Esophagus (tissue), 2 donors: Measurements from ENCODE around the gene GJA5. TPM values are rescaled to one million over a fixed set of nuclear protein-coding genes. Genes with fewer than 3 reads are reported as not detected.

ENCODE experiments used
- H3K27ac ChIP-seq, 2 donors: one replicate each; pipeline ENCODE4 v1.5.1; 2013; ENCODE audit warnings: low read depth in 2 of 2, mild to moderate bottlenecking in 2 of 2, inconsistent platforms in 1 of 2, low read length in 1 of 2, moderate library complexity in 1 of 2
- H3K27me3 ChIP-seq, 2 donors: one replicate each; pipeline ENCODE4 v1.6.1; 2013; ENCODE audit warnings: low read length in 2 of 2, control low read depth in 1 of 2, mild to moderate bottlenecking in 1 of 2; ENCODE audit not compliant: insufficient read depth in 2 of 2, control insufficient read depth in 1 of 2
- H3K36me3 ChIP-seq, 2 donors: one replicate each; pipeline ENCODE4 v1.6.1; 2013; ENCODE audit warnings: low read length in 1 of 2; ENCODE audit not compliant: control insufficient read depth in 2 of 2, insufficient read depth in 2 of 2
- H3K4me1 ChIP-seq, 2 donors: one replicate each; pipeline ENCODE4 v1.6.1; 2013; ENCODE audit warnings: low read length in 1 of 2; ENCODE audit not compliant: control insufficient read depth in 2 of 2, insufficient read depth in 2 of 2
- H3K4me3 ChIP-seq, 2 donors: one replicate each; pipeline ENCODE4 v1.5.1; 2013; ENCODE audit warnings: low read length in 2 of 2, mild to moderate bottlenecking in 2 of 2, low read depth in 1 of 2, moderate library complexity in 1 of 2
- H3K9me3 ChIP-seq, 2 donors: one replicate each; pipeline ENCODE4 v1.6.1; 2013; ENCODE audit warnings: mild to moderate bottlenecking in 2 of 2, low read depth in 1 of 2, low read length in 1 of 2, moderate library complexity in 1 of 2; ENCODE audit not compliant: control insufficient read depth in 2 of 2, insufficient read depth in 1 of 2
- WGBS, 2 donors: extraction: QIAGEN DNeasy Blood & Tissue Kit; methylation state at CpG; one replicate each; pipeline ENCODE4 v1.1.7; 2013; 5-methylcytosine and 5-hydroxymethylcytosine counted together
- polyA plus RNA-seq, 2 donors: library from polyadenylated mRNA; stranded (reverse); fragments of 200-250 nt; gene quantifications; one replicate each; pipeline ENCODE4 v1.2.3, GENCODE V29; 2013
- donor health status: healthy with polysubstance abuse.
- donor health status: Bipolar disorder and iron deficiency.

The GJA5 gene
- 1 to 10 TPM in 1 of 2 donors, under 1 TPM in 1; 0.37 to 1.4 TPM for polyA plus RNA-seq

- Histone ChIP-seq H3K4me3 (no peak within 1 kb of the TSS), H3K9me3 (no peaks in the 10 kb centered on the region), H3K4me1 (no peaks in the 10 kb centered on the region), H3K27me3 (no peaks in the 10 kb centered on the region), H3K36me3 (no peaks in the 10 kb centered on the region), H3K27ac (no peak within 1 kb of the TSS)
- WGBS, 2 donors, result 79 to 84% methylated on average over 7 of the region's 7 CpGs
These were observed at the start of gene GJA5 for GRCh38 chr1:147760481-147761260. GJA5 (minus strand) TSS chr1:147760602; CDS start chr1:147759238, 1,364 bp downstream.

GRCh38 chr1:147809236-147809635, 48.8 kb upstream of the GJA5 start:
- Histone ChIP-seq H3K27ac (no peak overlapping the region), H3K9me3 (no peaks in the 10 kb centered on the region), H3K36me3 (no peaks in the 10 kb centered on the region), H3K27me3 (no peaks in the 10 kb centered on the region), H3K4me1 (no peaks in the 10 kb centered on the region), H3K4me3 (no peak overlapping the region)
- 64 to 76% methylated on average over 1 of the region's 1 CpG for WGBS, 2 donors

- no peak overlapping the region for H3K4me3 ChIP-seq
- no peaks in the 10 kb centered on the region for H3K27me3 ChIP-seq
- no peaks in the 10 kb centered on the region for H3K9me3 ChIP-seq
- WGBS, 2 donors, result 24 to 29% methylated on average over 4 of the region's 4 CpGs
- H3K27ac ChIP-seq, result no peak overlapping the region
- no peaks in the 10 kb centered on the region for H3K4me1 ChIP-seq
- H3K36me3 ChIP-seq, result no peaks in the 10 kb centered on the region
These were observed 47.6 kb upstream of the GJA5 start for GRCh38 chr1:147808025-147808424.

- no peaks in the 10 kb centered on the region for H3K36me3 ChIP-seq
- H3K4me3 ChIP-seq, result no peak overlapping the region
- WGBS, 2 donors, result 77 to 81% methylated on average over 4 of the region's 4 CpGs
- no peaks in the 10 kb centered on the region for H3K27me3 ChIP-seq
- H3K9me3 ChIP-seq, result no peaks in the 10 kb centered on the region
- no peak overlapping the region for H3K27ac ChIP-seq
- H3K4me1 ChIP-seq, result no peaks in the 10 kb centered on the region
These were observed 47.0 kb upstream of the GJA5 start for GRCh38 chr1:147807405-147807804.

- Histone ChIP-seq H3K9me3 (no peaks in the 10 kb centered on the region), H3K4me1 (no peaks in the 10 kb centered on the region), H3K4me3 (no peak overlapping the region), H3K36me3 (no peaks in the 10 kb centered on the region), H3K27me3 (no peaks in the 10 kb centered on the region), H3K27ac (no peak overlapping the region)
- 89 to 90% methylated on average over 6 of the region's 6 CpGs for WGBS, 2 donors
These were observed 44.7 kb upstream of the GJA5 start for GRCh38 chr1:147804942-147805723.

- no peaks in the 10 kb centered on the region for H3K36me3 ChIP-seq
- 89 to 94% methylated on average over 2 of the region's 2 CpGs for WGBS, 2 donors
- no peaks in the 10 kb centered on the region for H3K27me3 ChIP-seq
- no peak overlapping the region for H3K4me3 ChIP-seq
- no peaks in the 10 kb centered on the region for H3K9me3 ChIP-seq
- H3K4me1 ChIP-seq, result no peaks in the 10 kb centered on the region
- no peak overlapping the region for H3K27ac ChIP-seq
These were observed 40.4 kb upstream of the GJA5 start for GRCh38 chr1:147800804-147801203.

- H3K4me3 ChIP-seq, result no peak overlapping the region
- H3K4me1 ChIP-seq, result no peaks in the 10 kb centered on the region
- H3K36me3 ChIP-seq, result no peaks in the 10 kb centered on the region
- no peaks in the 10 kb centered on the region for H3K27me3 ChIP-seq
- H3K27ac ChIP-seq, result no peak overlapping the region
- no peaks in the 10 kb centered on the region for H3K9me3 ChIP-seq
- WGBS, 2 donors, result 67 to 68% methylated on average over 3 of the region's 3 CpGs
These were observed 38.3 kb upstream of the GJA5 start for GRCh38 chr1:147798731-147799130.

- Histone ChIP-seq H3K9me3 (no peaks in the 10 kb centered on the region), H3K27me3 (no peaks in the 10 kb centered on the region), H3K4me3 (no peak overlapping the region), H3K36me3 (no peaks in the 10 kb centered on the region), H3K27ac (no peak overlapping the region), H3K4me1 (no peaks in the 10 kb centered on the region)
- WGBS, 2 donors, result 54 to 65% methylated on average over 10 of the region's 10 CpGs
These were observed 34.2 kb upstream of the GJA5 start for GRCh38 chr1:147794570-147794969.

- Histone ChIP-seq H3K27me3 (no peaks in the 10 kb centered on the region), H3K36me3 (no peaks in the 10 kb centered on the region), H3K9me3 (no peaks in the 10 kb centered on the region), H3K4me3 (no peak overlapping the region), H3K27ac (no peak overlapping the region), H3K4me1 (no peaks in the 10 kb centered on the region)
- 96% methylated on average over 1 of the region's 1 CpG for WGBS, 2 donors
These were observed 31.5 kb upstream of the GJA5 start for GRCh38 chr1:147791876-147792275.
